ENCODE measurements around the gene GIMAP2. TPM values are rescaled to one million over a fixed set of nuclear protein-coding genes. Genes with fewer than 3 reads are reported as not detected.

The GIMAP2 gene
- total RNA-seq, 1 experiment from 2014 or later = not detected

DNA sequence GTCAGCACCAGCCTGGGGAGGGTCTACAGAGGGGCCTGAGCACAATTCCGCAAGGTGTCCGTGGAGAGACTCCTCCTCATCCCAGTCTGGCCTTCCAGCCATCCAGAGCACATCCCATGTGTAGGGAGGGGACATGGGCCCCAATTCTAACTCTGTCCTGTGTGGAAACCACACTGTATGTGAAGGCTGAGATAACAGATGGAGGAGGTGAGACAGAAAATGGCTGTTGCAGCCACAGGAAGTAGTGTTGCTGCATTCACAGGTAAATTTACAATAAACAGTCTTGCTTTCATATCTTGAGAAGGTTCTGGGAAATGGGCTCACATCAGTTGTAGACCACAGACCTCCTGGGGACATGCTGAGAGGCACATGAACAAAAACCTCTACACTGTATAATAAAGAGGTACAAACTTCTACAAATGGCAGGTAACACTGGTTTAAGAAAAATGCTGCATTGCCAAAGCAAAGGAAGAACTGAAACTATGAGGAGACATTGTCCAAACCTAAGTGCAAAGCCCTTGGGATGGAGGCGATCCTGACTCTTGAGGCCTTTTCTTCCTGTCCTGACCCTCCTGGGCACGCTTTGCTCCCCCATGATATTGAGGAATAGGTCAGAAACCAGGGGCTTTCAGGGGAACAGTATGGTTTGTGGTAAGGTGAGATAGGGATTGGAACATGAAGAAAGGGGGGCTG lies 21.6 kb upstream of the GIMAP2 start:
- intact Hi-C loops (cut with micrococcal nuclease) = no loop called here
- no peak overlapping the region for H3K4me2 ChIP-seq (ENCODE audit: low read length)
- no TSS peak for BruUV-seq (replicated peaks)

More for the DNA sequence above, 21.6 kb upstream of the GIMAP2 start:
- ChIA-PET RAD21 (ENCODE audit: low non-redundant PET in 1 of 2, low total read pairs in 2 of 2, uncharacterized antibody in 2 of 2, unreplicated experiment in 2 of 2) (no interaction called here), CTCF (no interaction called here), POLR2A (no interaction called here)
- TF ChIP-seq SIN3A (IDR thresholded peaks at IDR 0.05; ENCODE audit: low read depth) (no peak), ZNF274 (IDR thresholded peaks at IDR 0.05; ENCODE audit: low read depth, low read length) (no peak), EZH2phosphoT487 (IDR thresholded peaks at IDR 0.05; ENCODE audit: borderline replicate concordance) (no peak), SP1 (IDR thresholded peaks at IDR 0.05; ENCODE audit: low read depth) (no peak), RAD21 (IDR thresholded peaks at IDR 0.05; ENCODE audit: low read depth) (no peak), ZFX (IDR thresholded peaks at IDR 0.05) (no peak), POLR2AphosphoS5 (IDR thresholded peaks at IDR 0.05; ENCODE audit: low read depth, low read length) (no peak), CBX3 (IDR thresholded peaks at IDR 0.05; ENCODE audit: low read depth) (no peak), YY1 (IDR thresholded peaks at IDR 0.05; ENCODE audit: extremely low read depth, insufficient replicate concordance, low read depth, low read length) (no peak), EGR1 (IDR thresholded peaks at IDR 0.05; ENCODE audit: low read depth) (no peak)
- TF ChIP-seq, protein P1, sequence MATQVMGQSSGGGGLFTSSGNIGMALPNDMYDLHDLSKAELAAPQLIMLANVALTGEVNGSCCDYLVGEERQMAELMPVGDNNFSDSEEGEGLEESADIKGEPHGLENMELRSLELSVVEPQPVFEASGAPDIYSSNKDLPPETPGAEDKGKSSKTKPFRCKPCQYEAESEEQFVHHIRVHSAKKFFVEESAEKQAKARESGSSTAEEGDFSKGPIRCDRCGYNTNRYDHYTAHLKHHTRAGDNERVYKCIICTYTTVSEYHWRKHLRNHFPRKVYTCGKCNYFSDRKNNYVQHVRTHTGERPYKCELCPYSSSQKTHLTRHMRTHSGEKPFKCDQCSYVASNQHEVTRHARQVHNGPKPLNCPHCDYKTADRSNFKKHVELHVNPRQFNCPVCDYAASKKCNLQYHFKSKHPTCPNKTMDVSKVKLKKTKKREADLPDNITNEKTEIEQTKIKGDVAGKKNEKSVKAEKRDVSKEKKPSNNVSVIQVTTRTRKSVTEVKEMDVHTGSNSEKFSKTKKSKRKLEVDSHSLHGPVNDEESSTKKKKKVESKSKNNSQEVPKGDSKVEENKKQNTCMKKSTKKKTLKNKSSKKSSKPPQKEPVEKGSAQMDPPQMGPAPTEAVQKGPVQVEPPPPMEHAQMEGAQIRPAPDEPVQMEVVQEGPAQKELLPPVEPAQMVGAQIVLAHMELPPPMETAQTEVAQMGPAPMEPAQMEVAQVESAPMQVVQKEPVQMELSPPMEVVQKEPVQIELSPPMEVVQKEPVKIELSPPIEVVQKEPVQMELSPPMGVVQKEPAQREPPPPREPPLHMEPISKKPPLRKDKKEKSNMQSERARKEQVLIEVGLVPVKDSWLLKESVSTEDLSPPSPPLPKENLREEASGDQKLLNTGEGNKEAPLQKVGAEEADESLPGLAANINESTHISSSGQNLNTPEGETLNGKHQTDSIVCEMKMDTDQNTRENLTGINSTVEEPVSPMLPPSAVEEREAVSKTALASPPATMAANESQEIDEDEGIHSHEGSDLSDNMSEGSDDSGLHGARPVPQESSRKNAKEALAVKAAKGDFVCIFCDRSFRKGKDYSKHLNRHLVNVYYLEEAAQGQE (IDR thresholded peaks at IDR 0.05; ENCODE audit: low read depth) = no peak
- TF ChIP-seq, protein P2, sequence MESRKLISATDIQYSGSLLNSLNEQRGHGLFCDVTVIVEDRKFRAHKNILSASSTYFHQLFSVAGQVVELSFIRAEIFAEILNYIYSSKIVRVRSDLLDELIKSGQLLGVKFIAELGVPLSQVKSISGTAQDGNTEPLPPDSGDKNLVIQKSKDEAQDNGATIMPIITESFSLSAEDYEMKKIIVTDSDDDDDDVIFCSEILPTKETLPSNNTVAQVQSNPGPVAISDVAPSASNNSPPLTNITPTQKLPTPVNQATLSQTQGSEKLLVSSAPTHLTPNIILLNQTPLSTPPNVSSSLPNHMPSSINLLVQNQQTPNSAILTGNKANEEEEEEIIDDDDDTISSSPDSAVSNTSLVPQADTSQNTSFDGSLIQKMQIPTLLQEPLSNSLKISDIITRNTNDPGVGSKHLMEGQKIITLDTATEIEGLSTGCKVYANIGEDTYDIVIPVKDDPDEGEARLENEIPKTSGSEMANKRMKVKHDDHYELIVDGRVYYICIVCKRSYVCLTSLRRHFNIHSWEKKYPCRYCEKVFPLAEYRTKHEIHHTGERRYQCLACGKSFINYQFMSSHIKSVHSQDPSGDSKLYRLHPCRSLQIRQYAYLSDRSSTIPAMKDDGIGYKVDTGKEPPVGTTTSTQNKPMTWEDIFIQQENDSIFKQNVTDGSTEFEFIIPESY (IDR thresholded peaks at IDR 0.05; ENCODE audit: extremely low read depth, insufficient replicate concordance, low read length) = no peak
- Histone ChIP-seq H3K27ac (ENCODE audit: low read depth, low read length) (no peak overlapping the region), H3K36me3 (ENCODE audit: control insufficient read depth in 1 of 2, insufficient read depth in 2 of 2, low read length in 2 of 2) (no peaks in the 10 kb centered on the region), H3K9ac (ENCODE audit: low read length) (no peak overlapping the region), H3K9me3 (ENCODE audit: control insufficient read depth in 1 of 2, insufficient read depth in 1 of 2, low read depth in 1 of 2, low read length in 2 of 2) (no peaks in the 10 kb centered on the region), H3K79me2 (ENCODE audit: insufficient read depth, low read length) (no peaks in the 10 kb centered on the region), H2AFZ (ENCODE audit: low read depth, low read length, poor library complexity, severe bottlenecking) (no peak overlapping the region), H3K4me1 (ENCODE audit: control insufficient read depth in 1 of 2, insufficient read depth in 2 of 2, low read length in 2 of 2) (no peaks in the 10 kb centered on the region), H3K4me3 (replicated peaks in 1 of 2; ENCODE audit: low read depth in 1 of 2, low read length in 2 of 2) (no peak overlapping the region), H3K9me2 (ENCODE audit: insufficient read depth) (no peaks in the 10 kb centered on the region), H3K27me3 (ENCODE audit: insufficient read depth, low read length) (0 out of 2 replicates have a peak, but pooled peaks cover 3% of the 10 kb centered on the region), H4K20me1 (ENCODE audit: insufficient read depth) (no peaks in the 10 kb centered on the region)
- DNase-seq (ENCODE audit: low read depth, low spot score) (no peak), ATAC-seq (no peak)
